NCI-H2029 treated with DMSO at 0.1 percent for 48 hours (cell line): ENCODE data around the gene ACSF3.
A peak's percentile ranks its signal among the peaks of the same experiment; 100 is the strongest.
"Not testable (repeated sequence)": the region's sequence is repeated elsewhere in the genome, so short reads cannot be mapped to it uniquely, and the experiment has no call there.

Experiments used
- DNase-seq: peaks from one replicate; lab custom pipeline; 2025; lab: John Stamatoyannopoulos, UW

ACSF3 gene

DNA sequence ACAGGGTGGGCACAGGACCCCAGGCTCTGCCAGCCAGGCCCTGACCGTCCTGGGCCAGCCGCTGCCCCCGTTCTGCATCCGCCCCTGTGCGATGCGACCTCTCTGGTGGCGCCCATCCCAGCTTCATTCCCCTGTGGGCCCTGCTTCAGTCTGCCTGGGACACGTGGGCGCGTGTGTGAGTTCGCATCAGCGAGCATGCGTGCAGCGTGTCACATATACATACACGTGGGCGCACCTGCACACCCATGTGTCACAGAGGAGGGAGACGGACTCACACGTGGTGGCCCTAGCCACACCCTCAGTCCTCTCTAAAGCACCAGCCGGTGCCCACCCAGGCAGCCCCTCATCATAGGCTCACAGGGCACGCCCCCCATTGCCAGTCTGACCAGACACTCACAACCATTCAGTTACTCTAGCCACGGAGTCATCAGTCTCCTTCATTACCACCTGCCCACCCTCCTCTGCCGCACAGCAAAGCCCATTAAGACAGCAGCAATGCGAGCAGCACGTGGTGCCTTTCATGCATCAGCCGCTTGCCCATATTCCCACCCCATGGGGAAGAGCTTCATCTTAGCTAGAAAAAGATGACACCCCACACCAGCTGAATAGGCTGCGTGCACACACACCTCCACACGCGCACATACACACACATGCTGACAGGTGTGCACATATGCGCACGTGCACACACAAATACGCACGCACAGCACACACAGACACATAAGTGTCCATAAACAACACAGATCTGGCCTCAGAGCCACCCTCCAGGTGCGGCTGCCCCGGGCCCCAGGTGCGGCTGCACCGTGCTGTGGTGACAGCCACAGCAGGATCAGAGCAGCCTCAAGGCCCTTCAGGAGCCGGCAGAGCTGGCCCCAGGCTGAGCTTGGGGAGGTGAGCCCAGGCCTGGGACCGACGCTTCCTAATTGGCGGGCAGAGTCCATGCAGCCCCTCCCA is 68.4 kb downstream of the ACSF3 start:
- DNase-seq: no peak

DNA sequence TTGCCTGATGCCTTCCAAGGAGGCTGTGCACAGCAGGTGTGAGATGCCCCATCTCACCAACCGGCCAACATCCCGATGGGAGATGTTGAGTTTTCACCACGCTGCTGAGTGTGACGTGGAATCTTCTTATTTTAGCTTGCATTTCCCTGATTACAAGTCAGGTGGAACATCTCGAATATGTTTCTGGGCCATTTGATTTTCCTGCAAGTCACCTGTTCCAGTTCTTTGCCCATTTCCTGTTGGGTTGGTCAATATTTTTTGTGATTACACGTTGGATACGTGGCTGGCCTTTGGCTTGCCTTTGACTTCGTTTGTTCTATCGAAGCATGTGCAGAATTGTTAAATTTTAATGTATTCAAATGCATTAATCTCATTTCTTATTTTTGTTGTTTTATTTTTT is 69.6 kb downstream of the ACSF3 start:
- no peak for DNase-seq

DNA sequence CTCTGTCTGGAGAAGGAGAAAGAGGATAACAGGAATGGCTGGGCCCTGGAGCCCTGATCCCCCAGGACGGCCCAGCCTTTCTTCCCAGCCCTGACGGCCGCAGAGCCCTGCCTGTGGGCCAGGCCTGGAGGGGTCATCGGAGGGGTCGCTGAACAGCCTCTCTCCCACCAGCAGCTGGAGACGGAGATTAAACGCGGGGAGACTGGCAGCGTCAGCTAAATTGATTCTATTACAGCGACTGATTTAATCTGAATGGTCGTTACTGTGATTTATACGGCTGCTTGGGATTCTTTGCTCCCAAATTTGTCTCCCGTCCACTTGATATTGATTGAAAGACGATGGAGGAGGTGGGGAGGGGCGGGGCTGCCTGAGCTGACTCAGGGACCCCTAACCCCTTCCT is 70.8 kb downstream of the ACSF3 start:
- no peak for DNase-seq

DNA sequence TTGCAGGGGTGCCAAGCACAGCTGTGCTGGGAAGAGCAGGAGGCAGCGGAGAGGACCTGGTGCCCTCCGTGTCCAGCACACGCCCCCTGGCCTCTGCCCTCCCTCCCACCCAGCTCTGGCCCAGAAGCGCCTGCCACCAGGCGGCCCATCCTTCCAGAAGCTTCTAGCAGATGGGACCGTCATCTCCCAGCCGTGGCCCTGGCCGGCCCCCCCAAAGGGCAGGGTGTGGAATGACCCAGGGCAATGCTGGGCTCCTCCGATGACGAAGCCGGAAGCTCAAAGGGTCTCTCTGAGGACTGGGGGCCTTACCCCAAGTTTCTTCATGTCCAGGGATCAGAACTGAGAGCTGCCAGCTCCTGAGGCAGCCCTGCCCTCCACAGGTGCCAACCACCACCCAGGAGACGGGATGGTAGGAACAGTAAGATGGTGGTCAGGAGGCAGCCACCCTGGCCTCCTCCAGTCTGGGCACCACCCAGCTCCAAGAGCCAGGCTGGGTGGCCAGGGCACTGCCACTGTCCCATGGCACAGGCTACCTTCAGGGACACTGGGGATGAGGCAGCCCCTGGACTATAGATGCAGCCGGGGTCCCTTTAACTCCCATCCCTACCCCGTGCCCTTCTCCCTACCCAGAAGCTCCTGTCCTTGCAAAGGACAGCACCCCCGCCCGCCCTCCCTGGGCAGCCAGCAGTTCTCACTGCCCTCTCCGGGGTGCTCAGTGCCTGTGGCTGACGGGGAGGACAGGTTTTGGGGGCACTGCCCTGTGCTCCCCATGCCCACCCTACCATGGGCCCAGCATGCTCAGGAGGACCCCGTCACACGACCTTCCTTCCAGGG is 71.4 kb downstream of the ACSF3 start:
- no peak for DNase-seq

DNA sequence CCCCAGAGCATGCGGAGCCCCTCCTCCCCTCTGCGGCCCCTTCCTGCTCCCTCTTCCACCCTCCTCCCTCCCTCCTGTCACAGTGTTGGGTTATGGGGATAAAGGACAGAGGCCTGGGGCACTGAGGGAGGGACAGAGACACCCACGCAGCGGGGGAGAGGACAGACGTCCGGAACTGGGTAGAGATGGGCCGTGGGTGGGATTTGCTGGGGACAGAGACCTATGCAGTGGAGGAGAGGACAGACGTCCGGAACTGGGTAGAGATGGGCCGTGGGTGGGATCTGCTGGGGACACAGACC is 72.0 kb downstream of the ACSF3 start:
- not testable (repeated sequence) for DNase-seq

DNA sequence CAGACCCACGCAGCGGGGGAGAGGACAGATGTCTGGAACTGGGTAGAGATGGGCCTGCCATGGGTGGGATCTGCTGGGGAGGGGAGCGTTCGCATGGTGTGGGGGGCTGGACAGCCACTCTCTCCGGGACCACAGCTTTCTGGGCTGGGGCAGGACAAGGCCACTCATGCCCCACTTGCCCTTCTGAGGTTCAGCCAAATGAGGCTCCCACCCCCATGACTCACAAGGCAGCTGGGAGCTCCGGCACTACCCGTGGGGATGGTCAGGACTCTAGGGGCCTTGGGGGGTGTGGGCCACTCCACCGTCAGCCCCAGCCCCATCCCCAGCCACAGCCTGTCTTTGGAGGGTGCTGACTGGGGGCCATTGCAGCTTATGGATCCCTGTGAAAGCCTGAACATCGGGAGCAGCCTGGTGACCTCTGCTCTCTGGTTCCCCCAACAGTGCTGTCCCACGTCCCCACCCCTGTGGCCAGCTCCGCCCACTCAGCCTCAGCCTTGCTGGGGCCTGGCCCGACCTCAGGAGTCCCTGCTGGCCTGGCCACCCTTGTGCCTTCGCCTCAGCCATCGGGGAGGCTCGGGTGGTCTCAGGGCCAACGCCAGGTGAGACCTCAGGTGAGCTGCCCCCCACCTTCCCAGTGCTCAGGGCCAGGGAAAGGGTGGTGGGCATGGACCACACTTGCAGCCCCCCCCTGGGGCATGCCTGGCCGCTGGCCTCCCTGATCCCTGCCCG is 73.2 kb downstream of the ACSF3 start:
- no peak for DNase-seq

DNA sequence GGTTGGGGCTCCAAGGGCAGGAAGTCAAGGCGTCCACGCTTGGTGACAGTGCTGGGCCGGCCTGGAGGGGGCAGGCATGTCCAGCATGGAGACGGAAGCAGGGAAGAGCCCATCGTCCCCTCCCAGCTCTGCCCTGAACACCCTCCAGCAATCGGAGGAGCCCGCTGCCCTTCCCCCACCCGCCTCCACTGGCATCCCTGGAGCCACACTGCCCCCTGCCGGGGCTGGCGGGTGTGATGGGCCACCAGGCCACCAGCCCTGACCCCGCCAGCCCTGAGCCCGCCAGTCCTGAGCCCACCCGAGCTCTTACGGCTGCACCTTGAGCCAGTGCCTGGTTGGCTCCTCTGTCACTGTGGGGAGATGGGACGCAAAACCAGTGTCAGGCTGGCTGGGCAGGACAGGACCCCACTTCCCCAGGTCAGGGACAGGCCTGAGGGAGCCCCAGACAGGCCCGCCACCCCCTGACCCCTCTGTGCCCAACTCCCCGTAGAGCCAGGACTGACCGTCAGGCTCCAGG is 73.8 kb downstream of the ACSF3 start:
- DNase-seq: peak; percentile 7

DNA sequence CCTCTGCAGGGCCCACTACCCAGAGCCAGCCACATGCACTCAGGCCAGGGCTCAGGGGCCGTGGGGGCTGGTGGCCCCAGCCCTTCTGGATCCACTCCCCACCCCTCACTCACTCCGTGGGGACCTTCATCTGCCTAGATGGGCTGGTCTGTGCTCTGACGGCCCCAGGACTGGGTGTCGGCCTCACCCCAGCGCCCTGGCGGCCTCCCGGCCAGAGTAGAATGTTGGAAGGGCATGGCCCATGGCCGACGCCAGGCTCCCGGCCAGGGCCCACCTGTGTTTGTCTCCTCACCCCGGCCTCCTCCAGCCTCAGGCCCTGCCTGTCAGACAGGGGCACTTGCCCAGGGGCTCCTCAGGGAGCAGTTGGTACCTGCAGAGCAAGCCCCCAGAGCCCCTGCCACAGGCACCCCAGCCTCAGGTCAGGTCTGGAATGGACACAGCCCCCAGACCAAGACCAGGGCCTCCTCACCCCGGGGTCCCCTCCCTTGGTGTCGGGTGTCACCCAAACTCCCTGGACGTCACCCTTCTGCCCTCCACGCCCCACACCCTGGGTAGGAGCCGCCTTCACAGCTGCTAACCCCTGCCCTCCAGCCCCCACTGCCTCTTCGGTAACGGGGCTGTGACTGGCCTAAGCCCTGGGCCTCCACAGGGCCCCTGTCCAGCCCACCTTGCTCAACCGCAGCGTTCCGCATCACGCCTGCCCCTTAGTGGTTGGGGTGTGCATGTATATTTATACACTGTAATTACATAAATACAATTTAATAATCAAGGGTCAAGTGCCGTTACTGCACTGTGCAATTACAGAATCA is 74.9 kb downstream of the ACSF3 start:
- no peak for DNase-seq

DNA sequence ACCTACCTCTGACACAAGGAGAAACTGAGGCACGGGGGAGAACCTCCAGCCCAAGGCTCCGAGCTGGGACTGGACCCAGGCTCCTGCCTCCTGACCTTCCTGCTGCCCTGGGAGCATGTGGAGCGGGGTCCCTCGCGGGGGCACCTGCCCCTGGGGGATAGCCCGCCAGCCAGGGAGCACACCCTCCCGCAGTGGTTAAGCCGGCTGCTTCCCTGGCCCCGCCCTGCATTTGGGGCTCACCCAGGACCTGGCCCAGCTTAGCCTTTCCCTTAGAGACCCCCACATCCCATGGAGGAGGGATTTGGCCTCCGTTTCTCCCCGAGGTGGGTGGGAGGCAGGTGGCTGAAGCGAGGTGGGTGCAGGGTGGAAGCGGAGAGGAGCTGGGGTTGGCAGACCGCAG is 76.1 kb downstream of the ACSF3 start:
- no peak for DNase-seq

DNA sequence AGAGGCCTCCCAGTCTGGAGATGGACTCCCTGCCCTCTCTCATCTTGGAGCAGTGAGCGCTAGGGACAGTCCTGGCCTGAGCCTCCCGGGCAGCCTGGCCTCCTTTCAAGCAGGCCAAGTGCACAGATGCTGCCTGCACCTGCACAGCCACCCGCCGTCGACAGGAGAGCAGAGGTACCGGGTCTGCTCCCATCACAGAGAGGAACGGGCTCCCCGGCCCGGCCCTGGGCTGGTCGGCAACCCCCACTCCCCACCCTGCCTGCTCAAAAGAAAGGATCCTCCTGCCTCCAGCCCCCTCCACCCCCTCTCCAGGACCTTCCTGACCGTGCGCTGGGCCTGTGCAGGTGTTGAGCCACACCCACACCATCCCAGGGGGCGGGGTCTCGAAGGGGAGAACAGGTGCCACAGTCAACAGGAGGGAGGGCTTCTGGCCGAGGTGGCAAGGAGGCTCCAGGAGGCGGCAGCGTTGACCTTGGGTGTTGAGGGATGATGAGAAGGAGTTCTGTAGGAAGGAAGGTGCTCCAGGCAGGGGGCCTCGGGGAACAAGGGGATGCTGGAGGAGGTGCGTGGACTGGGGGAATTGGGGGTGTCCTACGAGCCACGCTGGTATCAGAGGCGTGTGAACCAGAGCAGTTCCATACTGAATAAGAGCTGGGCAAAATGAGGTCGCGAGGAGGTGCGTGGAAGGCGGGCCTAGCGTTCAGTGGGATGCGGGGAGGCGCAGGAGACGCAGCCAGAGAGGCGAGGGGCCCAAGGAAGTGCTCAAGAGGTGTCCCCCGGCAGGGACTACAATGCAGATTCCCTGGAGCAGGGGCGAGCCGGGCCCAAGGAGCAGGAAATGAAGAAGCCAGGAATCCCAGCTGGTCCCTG is 76.9 kb downstream of the ACSF3 start:
- peak; percentile 6 for DNase-seq

DNA sequence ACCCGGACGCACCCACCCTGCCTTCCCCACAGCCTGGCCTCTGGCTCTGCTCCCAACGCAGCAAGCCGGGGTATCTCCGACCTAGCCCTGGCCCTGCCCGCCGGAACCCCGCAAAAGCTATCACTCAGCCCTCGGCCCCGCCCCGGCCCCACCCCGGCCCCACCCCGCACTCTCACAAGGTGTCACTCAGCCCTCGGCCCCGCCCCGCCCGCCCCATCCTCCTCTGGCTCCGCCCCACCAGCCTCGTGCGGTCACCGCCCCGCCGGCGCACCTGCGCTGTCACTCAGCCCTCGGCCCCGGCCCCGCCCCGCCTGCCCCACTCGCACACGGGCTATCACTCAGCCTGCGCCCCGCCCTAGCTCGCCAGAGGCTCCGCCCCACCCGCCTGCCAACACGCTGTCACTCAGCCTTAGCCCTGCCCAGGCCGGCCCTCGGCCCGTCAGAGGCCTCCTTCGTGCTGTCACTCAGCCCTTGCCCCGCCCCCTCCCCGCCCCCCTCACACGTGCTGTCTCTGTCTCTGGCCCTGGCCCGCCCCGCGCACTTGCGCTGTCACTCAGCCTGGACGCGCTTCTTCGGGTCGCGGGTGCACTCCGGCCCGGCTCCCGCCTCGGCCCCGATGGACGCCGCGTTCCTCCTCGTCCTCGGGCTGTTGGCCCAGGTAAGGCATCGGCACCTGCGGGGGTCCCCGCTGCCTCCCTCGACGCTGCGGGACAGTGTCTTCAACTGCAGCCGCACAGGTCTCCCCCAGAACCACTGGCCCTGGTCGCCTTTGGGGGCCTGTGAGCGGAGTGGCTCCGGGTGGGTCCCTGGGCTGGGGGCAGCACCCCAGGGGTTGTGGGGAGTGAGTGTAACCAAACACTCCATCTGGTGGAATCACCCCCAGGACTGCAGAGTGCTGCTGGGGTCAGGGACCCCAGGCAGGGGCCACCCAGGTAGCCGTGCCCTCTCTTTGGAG is 77.8 kb downstream of the ACSF3 start, which contains the start of gene CDH15:
CDH15 (plus strand) TSS at position 533 of the 955 bp plus-strand sequence; CDS start at position 617, 84 bp downstream.
- peak; percentile 56 for DNase-seq

DNA sequence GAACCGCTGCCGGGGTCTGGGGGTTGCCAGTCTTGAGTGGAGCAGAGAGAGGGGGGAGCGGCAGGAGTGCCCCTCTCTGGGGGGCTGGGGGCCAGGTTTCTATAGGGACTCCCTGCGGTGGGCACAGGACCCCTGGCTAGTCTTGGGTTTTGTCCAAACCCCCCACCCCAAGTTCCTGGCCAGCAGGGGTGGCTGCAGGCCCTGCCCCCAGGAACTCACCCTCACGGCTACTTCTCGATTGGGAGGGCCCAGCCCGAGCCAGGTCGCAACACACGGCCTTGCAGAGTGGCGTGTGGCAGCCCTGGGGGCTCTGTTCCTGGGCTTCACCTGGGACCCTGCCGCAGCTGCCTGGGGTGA is 78.5 kb downstream of the ACSF3 start:
- no peak for DNase-seq

DNA sequence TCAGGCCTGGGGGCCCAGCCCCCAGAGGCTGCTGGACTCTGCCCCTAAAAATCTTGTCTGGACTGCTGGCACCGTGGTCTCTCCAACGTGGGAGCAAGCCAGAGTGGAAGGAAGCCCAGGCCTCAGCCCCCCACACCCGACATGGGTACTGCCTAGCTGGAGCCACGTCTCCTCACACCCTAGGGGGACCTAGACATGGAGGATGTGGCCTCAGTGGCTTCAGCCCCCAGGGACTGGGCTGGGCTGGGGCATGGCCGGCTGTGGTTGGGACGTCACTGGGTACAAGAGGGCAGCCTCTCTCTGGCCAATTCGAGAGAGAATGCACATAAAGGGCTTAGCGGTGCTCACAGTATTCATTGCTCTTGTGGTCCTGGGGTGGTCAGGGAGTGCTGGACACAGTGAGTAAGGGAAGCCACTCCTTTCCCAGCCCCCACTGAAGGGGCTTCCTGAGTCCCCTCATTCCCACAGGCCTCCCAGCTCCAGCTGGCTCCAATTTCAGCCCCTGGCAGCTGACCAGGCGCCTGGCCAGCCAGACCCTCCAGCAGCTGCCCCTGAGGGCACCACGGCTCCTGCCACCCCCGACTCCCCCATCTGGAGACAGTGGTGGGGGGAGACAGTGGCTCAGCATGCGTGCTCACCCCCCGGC is 79.0 kb downstream of the ACSF3 start:
- no peak for DNase-seq

DNA sequence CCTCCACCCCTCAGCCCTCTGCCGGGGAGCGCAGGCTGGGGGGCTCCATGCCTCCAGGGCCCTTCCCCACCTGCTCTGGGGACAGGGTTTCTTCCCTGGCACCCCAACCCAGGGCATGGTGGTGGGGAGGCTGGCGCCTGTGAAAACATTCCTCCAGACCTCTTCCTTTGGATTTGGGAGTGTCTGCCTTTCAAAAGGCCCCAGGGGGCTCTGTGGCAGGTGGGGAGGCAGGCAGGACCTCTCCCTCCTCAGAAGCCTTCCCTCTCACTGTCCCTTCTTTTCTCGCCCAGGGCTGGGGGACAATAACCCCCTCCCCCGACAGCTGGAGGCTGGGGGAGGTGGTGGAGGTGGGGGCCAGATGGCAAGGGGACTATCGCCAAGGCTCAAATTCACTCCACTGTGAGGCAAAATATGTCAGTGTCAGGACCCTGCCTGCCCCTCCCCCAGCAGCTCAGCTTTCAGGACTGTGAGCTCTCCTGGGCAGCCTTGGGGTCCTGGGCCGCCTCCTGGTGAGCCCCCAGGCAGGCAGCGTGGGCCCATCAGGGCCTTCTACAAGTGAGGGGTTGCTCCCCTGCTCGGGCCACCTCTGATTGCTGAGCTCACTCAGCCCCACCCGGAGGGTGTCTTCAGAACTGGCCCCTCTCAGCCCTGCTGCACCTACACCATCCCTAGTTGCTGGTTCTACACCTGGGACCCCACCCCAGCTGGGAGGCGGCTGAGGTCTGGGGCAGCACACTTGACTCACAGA is 79.7 kb downstream of the ACSF3 start:
- no peak for DNase-seq

DNA sequence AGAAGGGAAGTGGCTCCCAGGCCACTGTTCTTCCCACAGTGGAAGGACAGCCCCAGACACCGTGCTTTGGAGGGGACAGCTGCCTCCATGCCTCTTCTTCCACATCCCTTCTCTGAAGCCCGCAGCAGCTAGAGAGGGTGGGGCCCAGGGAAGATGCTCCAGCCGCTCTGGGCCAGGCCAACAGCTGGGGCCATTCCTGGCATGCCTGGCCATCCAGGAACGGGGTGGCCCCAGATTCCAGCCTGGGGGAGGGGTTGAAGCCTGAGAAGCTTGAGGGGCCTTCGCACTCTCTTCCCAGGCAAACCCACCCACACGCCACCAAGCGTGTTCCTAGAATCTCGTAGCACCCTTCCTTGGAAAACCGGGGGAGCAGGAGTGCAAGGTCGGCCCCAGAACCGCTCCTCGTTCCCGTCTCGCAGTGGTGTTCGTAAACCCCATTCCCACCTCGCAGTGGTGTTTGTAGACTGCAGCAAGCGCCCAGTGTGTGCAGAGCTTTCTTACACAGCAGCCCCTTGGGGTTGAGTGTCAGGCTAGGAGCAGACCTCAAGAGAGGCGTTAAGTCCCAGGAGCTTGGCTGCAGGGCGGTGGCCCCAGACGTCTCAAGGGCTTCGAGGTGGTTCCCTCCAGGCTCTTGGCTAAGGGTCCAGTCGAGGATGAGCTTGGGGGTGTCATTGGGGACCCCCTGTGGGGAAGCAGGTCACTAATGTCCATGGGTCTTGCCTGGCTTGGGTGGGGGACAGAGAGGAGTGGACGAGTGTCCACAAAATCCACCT is 80.6 kb downstream of the ACSF3 start:
- no peak for DNase-seq

DNA sequence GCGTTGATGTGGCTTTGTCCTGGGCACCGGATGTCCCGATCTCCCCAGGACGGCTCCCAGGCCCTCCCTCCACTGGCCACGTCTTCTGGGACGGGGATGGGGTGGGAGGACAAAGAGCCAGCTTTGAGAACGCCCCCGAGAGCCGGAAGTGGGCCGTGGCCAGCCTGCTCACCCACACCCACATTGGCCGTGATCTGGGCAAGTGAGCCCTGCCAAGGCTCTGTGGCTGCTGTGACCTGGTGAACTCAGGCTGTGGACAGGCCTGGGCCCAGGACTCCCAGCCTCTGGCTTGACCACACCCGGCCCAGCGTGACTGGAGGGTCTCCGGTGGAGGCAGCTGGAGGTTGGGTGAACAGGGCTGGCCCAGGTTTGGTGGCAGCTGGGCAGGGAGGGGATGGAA is 81.2 kb downstream of the ACSF3 start:
- no peak for DNase-seq
